Daoy (cell line): Measurements from ENCODE around the gene FAM9B. TPM values are rescaled to one million over a fixed set of nuclear protein-coding genes. Genes with fewer than 3 reads are reported as not detected.
"Not testable (repeated sequence)": the region's sequence is repeated elsewhere in the genome, so short reads cannot be mapped to it uniquely, and the experiment has no call there.

Source experiments
- DNase-seq: peaks from one replicate; pipeline ENCODE4 v3.0.0-alpha.2; 2015; ENCODE audit warnings: low read depth
- total RNA-seq: library from RNA; depleted of rRNA; stranded (reverse); fragments of >200 nt; shearing (Covaris generic); gene quantifications from 2 replicates; pipeline ENCODE4 v1.2.3, GENCODE V29; 2014; rRNA removed

The FAM9B gene
- total RNA-seq: not detected in 2 replicates

DNA sequence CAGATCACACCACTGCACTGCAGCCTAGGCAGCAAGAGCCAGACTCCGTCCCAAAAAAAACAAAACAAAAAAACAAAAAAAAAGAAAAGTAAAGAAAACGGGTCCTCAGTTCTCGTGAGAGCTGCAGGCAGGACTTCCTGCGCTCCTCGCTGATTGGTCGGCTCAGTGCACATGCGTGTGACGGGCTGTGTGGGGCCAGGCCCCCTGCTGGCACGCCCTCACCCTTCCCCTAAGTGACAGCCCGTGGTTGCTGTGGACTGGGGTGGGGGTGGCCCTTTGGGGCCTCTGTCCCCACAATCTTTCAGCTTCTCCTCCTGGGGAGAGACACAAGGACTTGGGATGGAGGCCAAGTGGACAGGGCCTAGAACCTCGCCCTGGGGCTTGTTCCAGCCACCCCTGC is at the start of gene FAM9B:
Gene FAM9B (minus strand): TSS at position 139 of the 400 bp plus-strand sequence. CDS start 1,141 bp downstream, outside the sequence.
- no peak for DNase-seq

- no peak for DNase-seq
These were observed 47.3 kb upstream of the FAM9B start for GRCh38 chrX:9081271-9081670.

GRCh38 chrX:9074326-9074725 is 40.4 kb upstream of the FAM9B start:
- no peak for DNase-seq

- peak; percentile 5 for DNase-seq
These were observed 38.4 kb upstream of the FAM9B start for GRCh38 chrX:9072281-9072680.

DNA sequence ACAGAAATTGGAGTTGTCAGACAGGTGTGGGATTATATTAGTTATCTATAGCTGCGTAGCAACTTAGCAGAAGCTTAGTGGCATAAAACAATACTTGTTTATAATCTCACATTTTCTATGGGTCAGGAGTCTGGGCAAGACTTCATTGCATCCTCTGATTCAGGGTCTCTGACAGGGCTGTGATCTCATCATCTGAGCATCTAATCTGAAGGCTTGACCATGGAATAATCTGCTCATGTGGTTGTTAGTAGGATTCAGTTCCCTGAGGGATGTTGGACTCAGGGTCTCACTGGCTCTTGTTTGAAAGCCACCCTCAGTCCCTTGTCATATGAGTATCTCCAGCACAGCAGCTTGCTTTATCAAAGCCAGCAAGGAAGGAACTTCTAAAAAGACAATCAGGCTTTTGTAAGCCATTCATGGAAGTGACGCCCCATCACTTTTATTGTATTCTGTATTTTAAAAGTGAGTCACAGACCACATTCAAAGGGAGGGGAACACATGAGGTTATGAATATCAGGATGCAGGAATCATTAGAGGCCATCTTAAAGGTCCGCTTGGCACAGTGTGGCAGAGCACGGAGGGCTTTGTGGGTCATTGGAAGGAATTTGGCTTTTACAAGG is 37.2 kb upstream of the FAM9B start:
- DNase-seq: peak; percentile 43

DNA sequence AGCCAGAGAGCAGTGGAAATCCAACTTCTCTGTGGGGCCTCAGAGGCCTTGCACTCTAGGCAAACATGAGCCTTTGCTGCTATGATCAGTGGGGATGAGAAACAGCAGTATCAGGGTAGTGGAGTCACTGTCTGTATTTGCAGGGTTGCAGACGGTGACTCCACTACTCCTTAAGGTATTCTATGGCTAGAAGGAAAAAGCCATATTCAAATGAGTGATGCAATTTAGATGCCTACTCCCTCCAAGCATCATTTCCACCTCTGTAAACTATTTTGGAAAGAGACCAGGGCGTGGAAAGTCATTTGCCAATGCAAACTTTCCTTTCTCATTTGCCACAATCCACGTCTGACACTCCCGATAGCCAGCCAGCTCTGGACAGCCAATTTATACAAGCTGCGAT is 35.6 kb upstream of the FAM9B start:
- no peak for DNase-seq

- DNase-seq: no peak
These were observed 30.8 kb upstream of the FAM9B start for GRCh38 chrX:9064694-9065093.

GRCh38 chrX:9062641-9063040 is 28.7 kb upstream of the FAM9B start:
- DNase-seq: no peak

DNA sequence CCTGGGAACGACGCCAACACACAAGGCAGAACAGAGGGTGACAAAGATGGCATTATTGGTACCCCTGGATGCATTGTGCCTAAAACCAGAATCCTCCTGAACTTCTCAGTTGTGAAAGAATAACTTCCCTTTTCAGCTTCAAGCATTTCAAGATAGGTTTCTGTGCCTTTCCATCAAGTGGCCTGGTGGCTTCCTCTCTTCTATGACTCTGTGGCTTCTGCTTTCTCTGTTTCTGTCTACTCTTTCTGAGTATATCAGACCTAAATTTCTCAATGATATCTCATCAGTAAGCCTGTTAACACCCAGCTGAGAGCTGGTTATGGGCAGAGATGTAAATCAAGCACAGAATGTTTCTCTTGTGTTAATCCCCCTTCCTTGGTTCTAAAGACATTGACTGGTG is 21.4 kb upstream of the FAM9B start:
- no peak for DNase-seq

GRCh38 chrX:9052081-9052480 is 18.2 kb upstream of the FAM9B start:
- DNase-seq: no peak

DNA sequence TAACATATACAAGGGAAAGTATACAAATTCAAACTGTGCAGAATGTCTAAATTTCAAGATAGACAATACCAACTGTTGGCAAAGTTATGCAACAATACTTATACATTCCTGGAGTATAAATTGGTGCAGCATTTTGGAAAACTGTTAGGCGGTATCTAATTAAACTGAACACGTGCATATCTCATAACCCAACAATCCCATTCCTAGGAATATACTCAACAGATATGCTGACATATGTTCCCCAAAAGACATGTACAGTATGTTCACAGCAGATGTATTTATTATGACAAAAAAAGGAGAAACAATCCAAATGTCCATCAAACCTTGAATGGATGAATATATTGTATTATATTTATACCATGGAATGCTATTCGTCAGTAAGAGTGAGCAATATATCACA is 16.4 kb upstream of the FAM9B start:
- DNase-seq: no peak

DNA sequence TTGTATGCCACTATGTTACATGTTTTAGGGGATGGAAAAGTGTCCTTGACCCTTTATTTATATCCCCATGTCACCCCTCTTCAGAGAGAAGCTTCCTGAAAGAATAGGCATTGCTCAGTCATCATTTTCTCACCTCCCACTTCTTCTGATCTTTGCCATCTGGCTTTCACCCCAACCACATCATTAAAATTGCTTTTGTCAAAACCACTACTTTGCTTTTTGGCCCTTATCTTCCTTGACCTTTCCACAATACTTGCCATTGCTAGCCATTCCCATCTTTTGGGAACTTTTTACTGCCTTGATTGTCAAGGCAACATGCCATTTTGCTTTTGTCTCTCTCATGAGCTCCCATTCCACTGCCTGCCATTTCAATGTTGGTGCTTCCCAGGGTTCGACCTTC is 14.9 kb upstream of the FAM9B start:
- peak; percentile 2 for DNase-seq

GRCh38 chrX:9038244-9038643 is 4.3 kb upstream of the FAM9B start:
- DNase-seq: no peak

GRCh38 chrX:9037296-9037695 is 3.4 kb upstream of the FAM9B start:
- no peak for DNase-seq

DNA sequence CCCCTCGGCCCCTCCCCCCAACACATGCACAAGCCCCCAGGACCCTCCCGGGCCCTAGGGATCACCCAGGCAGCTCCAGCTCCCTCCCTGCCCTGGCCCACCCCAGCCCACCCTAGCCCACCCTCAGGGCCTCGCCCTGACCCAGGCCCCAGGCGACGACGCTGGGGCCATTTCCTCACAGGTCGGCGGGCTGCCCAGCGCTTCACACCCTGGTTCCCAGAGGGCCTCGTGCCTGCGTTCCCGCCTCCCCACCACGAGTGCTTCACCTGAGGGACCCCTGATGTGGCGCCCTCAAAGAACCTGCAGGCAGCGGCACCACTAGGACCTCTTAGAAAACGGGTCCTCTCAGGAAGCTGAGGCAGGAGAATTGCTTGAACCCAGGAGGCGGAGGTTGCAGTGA is 341 bp downstream of the FAM9B start:
- no peak for DNase-seq

- DNase-seq: no peak
These were observed 748 bp downstream of the FAM9B start for GRCh38 chrX:9033179-9033578.

DNA sequence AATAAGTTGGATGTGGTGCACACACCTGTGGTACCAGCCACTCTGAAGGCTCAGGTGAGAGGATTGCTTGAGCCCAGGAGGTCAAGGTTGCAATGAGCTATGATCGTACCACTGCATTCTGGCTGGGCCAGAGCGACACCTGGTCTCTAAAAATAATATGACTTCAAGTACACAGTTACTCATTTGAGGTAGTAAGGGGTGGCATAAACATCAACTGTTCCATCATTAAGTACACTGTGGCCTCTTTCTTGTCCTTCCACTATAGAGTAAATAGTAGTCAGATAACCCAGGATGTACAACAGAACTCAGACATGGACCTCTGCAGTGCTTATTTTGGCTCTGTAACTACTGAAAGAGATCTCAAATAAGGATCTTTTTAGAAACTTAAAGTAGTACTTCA is 10.6 kb downstream of the FAM9B start:
- no peak for DNase-seq

- DNase-seq: no peak
These were observed 14.8 kb downstream of the FAM9B start for GRCh38 chrX:9019151-9019550.

GRCh38 chrX:9018332-9018731 is 15.6 kb downstream of the FAM9B start:
- not testable (repeated sequence) for DNase-seq

GRCh38 chrX:9003041-9003440 is 30.9 kb downstream of the FAM9B start:
- DNase-seq: no peak

- DNase-seq: peak; percentile 19
These were observed 45.5 kb downstream of the FAM9B start for GRCh38 chrX:8988446-8988845.

DNA sequence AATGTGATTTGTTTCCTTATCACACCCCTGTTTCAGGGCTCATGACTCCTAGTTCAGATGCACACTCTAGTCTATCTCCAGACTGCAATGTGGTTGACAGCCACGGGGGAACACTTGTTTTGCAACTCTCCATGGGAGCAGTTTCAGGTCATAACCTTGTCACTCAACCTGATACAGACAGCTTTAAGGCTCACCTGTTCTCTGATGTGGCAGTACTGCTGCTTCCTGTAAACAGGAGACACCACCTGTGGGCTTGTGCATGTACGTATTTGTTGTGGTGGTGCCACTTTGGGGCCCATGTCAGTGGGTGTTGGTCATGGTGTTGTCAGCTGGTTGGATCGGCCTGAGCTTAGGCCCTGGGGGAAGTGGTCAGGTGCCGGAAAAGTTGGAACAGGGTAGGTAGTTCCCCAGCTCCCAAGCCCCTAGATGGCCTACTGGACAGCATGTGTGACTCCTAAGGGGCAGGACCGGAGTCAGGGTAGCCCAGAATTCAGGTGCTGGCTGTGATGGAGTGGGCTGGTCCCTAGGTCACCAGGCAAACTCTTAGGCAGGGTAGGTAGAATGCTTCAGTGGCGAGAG is 46.2 kb downstream of the FAM9B start:
- no peak for DNase-seq

DNA sequence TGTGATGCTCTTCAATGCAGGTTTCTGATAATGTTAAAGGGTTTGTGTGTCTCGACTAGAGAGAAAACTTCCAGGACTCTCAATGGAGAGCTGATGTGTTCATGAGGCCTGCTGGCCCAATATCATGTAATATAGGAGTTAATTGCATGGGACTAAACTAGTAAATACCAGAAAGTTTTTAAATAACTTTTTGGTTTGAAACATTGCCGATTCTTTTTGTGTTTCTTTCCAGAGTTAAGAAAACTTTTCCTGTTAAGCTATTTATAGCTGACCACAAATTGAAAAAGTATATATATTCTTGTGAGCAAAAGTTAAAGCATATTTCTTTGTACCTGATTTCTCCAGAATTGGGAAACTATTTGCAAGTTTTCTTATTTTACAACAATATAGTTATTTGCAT is 49.7 kb downstream of the FAM9B start:
- no peak for DNase-seq

DNA sequence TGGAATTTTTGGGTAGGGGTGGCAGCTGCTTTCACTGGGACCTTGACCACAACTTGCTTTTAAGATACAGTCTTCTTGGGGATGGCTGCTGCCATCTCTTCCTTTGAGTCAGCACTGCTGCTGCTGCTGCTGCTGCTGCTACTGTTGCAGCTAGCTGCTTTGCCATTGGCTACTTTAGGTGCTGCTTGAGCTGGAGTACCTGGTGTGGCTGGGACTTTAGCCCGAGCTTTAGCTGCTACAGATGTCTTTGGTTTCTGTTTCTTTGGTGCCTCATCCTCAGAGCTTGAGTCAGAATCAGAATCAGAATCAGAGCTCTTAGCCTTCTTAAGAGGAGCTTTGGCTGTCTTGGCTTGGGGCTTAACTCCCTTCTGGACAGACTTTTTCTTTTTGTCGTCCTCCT is 52.2 kb downstream of the FAM9B start:
- DNase-seq: peak; percentile 4
